Measurements from ENCODE around the gene ANKS6.

Gene ANKS6

GRCh38 chr9:98819231-98819630, 22.9 kb upstream of the ANKS6 start:
- Histone ChIP-seq H3K27ac (ENCODE audit: low read depth in 2 of 2, low read length in 2 of 2) (no peak overlapping the region), H3K9ac (ENCODE audit: low read depth in 1 of 2, low read length in 2 of 2) (no peak overlapping the region), H3K4me3 (ENCODE audit: low read length in 2 of 2) (no peak overlapping the region), H3K9me3 (ENCODE audit: control insufficient read depth in 2 of 2, low read length in 2 of 2) (peaks cover 0 to 3% of the 10 kb centered on the region in 2 donors), H3K4me1 (ENCODE audit: control insufficient read depth in 2 of 2, insufficient read depth in 2 of 2, low read length in 2 of 2) (peaks cover 0 to 3% of the 10 kb centered on the region in 2 donors), H3K27me3 (ENCODE audit: control insufficient read depth in 2 of 2, insufficient read depth in 2 of 2, low read length in 2 of 2) (no peaks in the 10 kb centered on the region), H3K36me3 (ENCODE audit: control insufficient read depth in 2 of 2, insufficient read depth in 2 of 2, low read length in 2 of 2) (peaks cover 14 to 15% of the 10 kb centered on the region in 2 donors)

DNA sequence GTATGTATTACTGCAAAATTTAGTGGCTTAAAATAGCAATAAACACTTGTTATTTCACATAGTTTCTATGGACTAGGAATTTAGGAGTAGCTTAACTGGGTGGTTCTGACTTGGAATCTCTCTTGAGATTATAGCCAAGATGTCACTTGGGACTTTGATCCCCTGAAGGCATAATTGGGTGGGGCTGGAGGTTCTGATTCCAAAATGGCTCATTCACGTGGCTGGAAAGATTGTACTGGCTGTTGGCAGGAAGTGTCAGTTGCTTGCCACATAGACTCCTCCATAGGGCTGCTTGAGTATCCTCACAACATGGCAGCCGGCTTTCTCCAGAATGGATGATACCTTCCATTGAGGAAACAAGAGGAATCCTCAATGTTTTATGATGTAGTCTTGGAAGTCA, 22.4 kb upstream of the ANKS6 start:
- no peak overlapping the region for H3K4me3 ChIP-seq (ENCODE audit: low read length in 2 of 2)
- peaks cover 0 to 3% of the 10 kb centered on the region in 2 donors for H3K9me3 ChIP-seq (ENCODE audit: control insufficient read depth in 2 of 2, low read length in 2 of 2)
- H3K36me3 ChIP-seq (ENCODE audit: control insufficient read depth in 2 of 2, insufficient read depth in 2 of 2, low read length in 2 of 2), result peaks cover 11 to 15% of the 10 kb centered on the region in 2 donors
- peaks cover 0 to 3% of the 10 kb centered on the region in 2 donors for H3K4me1 ChIP-seq (ENCODE audit: control insufficient read depth in 2 of 2, insufficient read depth in 2 of 2, low read length in 2 of 2)
- no peak overlapping the region for H3K9ac ChIP-seq (ENCODE audit: low read depth in 1 of 2, low read length in 2 of 2)
- H3K27ac ChIP-seq (ENCODE audit: low read depth in 2 of 2, low read length in 2 of 2), result peak overlapping the region in 1 of 2 donors; percentile 26
- no peaks in the 10 kb centered on the region for H3K27me3 ChIP-seq (ENCODE audit: control insufficient read depth in 2 of 2, insufficient read depth in 2 of 2, low read length in 2 of 2)

GRCh38 chr9:98815391-98815951, 19.1 kb upstream of the ANKS6 start:
- Histone ChIP-seq H3K4me3 (ENCODE audit: low read length in 2 of 2) (no peak overlapping the region), H3K36me3 (ENCODE audit: control insufficient read depth in 2 of 2, insufficient read depth in 2 of 2, low read length in 2 of 2) (peaks cover 7 to 11% of the 10 kb centered on the region in 2 donors), H3K9ac (ENCODE audit: low read depth in 1 of 2, low read length in 2 of 2) (no peak overlapping the region), H3K27ac (ENCODE audit: low read depth in 2 of 2, low read length in 2 of 2) (no peak overlapping the region), H3K27me3 (ENCODE audit: control insufficient read depth in 2 of 2, insufficient read depth in 2 of 2, low read length in 2 of 2) (no peaks in the 10 kb centered on the region), H3K4me1 (ENCODE audit: control insufficient read depth in 2 of 2, insufficient read depth in 2 of 2, low read length in 2 of 2) (peaks cover 0 to 9% of the 10 kb centered on the region in 2 donors), H3K9me3 (ENCODE audit: control insufficient read depth in 2 of 2, low read length in 2 of 2) (peaks cover 0 to 3% of the 10 kb centered on the region in 2 donors)

DNA sequence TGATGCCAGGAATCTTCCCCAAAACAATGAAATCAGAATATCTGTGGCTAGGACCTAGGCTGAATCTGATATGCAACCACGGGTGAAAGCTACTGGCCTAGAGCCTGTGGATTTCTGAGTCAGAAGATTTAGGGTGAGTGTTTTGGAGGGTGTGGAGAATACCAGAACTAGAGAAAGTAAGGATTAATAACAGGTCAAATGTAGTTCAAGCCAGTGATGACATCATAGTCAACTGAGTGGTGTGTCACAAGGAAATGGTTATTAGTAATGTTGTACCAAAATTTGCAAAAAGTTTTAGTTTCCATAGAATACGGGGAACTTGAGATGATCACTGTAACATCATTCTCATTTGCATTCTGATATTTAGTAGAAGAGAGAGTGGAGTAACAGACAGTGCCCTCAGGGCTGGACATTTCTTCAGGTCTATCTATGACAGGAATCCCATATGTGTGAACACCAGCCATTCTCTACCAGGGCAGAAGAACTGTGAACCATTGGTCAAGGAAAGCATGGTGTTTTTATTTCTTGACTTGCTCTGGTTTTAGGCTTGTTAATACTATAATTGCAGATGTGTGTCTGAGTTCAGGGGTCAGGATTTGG, 14.8 kb upstream of the ANKS6 start:
- no peak overlapping the region for H3K27ac ChIP-seq (ENCODE audit: low read depth in 2 of 2, low read length in 2 of 2)
- H3K4me3 ChIP-seq (ENCODE audit: low read length in 2 of 2), result no peak overlapping the region
- no peaks in the 10 kb centered on the region for H3K9me3 ChIP-seq (ENCODE audit: control insufficient read depth in 2 of 2, low read length in 2 of 2)
- peaks cover 0 to 3% of the 10 kb centered on the region in 2 donors for H3K36me3 ChIP-seq (ENCODE audit: control insufficient read depth in 2 of 2, insufficient read depth in 2 of 2, low read length in 2 of 2)
- no peak overlapping the region for H3K9ac ChIP-seq (ENCODE audit: low read depth in 1 of 2, low read length in 2 of 2)
- H3K27me3 ChIP-seq (ENCODE audit: control insufficient read depth in 2 of 2, insufficient read depth in 2 of 2, low read length in 2 of 2), result no peaks in the 10 kb centered on the region
- H3K4me1 ChIP-seq (ENCODE audit: control insufficient read depth in 2 of 2, insufficient read depth in 2 of 2, low read length in 2 of 2), result peaks cover 20 to 41% of the 10 kb centered on the region in 2 donors

DNA sequence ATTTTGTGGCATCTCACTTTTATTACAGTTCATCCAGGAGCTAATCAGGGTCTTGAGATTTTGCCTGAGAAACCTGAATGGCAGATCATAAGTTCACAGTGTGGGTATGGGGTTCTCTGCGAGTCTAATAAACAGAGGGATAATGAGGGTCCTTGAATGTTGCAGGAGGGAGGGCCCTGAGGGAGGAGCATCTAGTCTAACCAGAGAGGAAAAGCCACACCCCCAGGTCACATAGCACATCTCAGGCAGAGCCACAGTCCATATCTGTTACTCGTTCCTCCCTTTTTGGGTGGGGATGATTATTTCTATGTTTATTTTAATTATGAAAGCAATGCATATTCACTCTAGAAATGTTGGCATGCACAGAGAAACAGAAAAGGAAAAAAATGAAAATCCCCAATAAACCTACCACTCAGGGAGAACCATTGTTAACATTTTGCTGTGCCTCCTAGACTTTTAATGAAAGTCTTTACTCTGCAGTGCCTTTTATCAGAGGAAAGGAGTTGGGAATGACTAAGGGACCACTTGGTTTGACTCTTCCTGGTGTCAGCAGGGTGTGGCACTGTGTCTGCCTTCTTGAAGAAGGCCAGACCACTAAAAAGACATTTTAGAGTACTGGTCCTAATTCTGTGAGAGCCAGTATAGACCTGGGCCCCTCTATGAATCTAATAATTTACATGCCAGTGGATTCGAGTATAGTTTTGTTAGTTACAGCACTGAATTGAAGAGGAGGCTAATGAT, 13.9 kb upstream of the ANKS6 start:
- H3K36me3 ChIP-seq (ENCODE audit: control insufficient read depth in 2 of 2, insufficient read depth in 2 of 2, low read length in 2 of 2), result peaks cover 0 to 3% of the 10 kb centered on the region in 2 donors
- peak overlapping the region; percentile 87 to 89 for H3K27ac ChIP-seq (ENCODE audit: low read depth in 2 of 2, low read length in 2 of 2)
- H3K4me3 ChIP-seq (ENCODE audit: low read length in 2 of 2), result peak overlapping the region; percentile 35 to 36
- H3K27me3 ChIP-seq (ENCODE audit: control insufficient read depth in 2 of 2, insufficient read depth in 2 of 2, low read length in 2 of 2), result no peaks in the 10 kb centered on the region
- H3K9ac ChIP-seq (ENCODE audit: low read depth in 1 of 2, low read length in 2 of 2), result no peak overlapping the region
- H3K9me3 ChIP-seq (ENCODE audit: control insufficient read depth in 2 of 2, low read length in 2 of 2), result no peaks in the 10 kb centered on the region
- peaks cover 24 to 50% of the 10 kb centered on the region in 2 donors for H3K4me1 ChIP-seq (ENCODE audit: control insufficient read depth in 2 of 2, insufficient read depth in 2 of 2, low read length in 2 of 2)

GRCh38 chr9:98809311-98810101, 13.2 kb upstream of the ANKS6 start:
- Histone ChIP-seq H3K27me3 (ENCODE audit: control insufficient read depth in 2 of 2, insufficient read depth in 2 of 2, low read length in 2 of 2) (no peaks in the 10 kb centered on the region), H3K36me3 (ENCODE audit: control insufficient read depth in 2 of 2, insufficient read depth in 2 of 2, low read length in 2 of 2) (no peaks in the 10 kb centered on the region), H3K27ac (ENCODE audit: low read depth in 2 of 2, low read length in 2 of 2) (peak overlapping the region; percentile 87 to 89), H3K4me1 (ENCODE audit: control insufficient read depth in 2 of 2, insufficient read depth in 2 of 2, low read length in 2 of 2) (peaks cover 24 to 55% of the 10 kb centered on the region in 2 donors), H3K9ac (ENCODE audit: low read depth in 1 of 2, low read length in 2 of 2) (peak overlapping the region; percentile 63 to 77), H3K9me3 (ENCODE audit: control insufficient read depth in 2 of 2, low read length in 2 of 2) (no peaks in the 10 kb centered on the region), H3K4me3 (ENCODE audit: low read length in 2 of 2) (peak overlapping the region; percentile 78 to 79)

GRCh38 chr9:98808875-98809274, 12.5 kb upstream of the ANKS6 start:
- Histone ChIP-seq H3K4me3 (ENCODE audit: low read length in 2 of 2) (peak overlapping the region; percentile 78 to 79), H3K9ac (ENCODE audit: low read depth in 1 of 2, low read length in 2 of 2) (peak overlapping the region; percentile 63 to 77), H3K36me3 (ENCODE audit: control insufficient read depth in 2 of 2, insufficient read depth in 2 of 2, low read length in 2 of 2) (no peaks in the 10 kb centered on the region), H3K27me3 (ENCODE audit: control insufficient read depth in 2 of 2, insufficient read depth in 2 of 2, low read length in 2 of 2) (no peaks in the 10 kb centered on the region), H3K27ac (ENCODE audit: low read depth in 2 of 2, low read length in 2 of 2) (peak overlapping the region; percentile 87 to 89), H3K4me1 (ENCODE audit: control insufficient read depth in 2 of 2, insufficient read depth in 2 of 2, low read length in 2 of 2) (peaks cover 24 to 55% of the 10 kb centered on the region in 2 donors), H3K9me3 (ENCODE audit: control insufficient read depth in 2 of 2, low read length in 2 of 2) (no peaks in the 10 kb centered on the region)

GRCh38 chr9:98808411-98808815, 12.1 kb upstream of the ANKS6 start:
- peak overlapping the region; percentile 87 to 89 for H3K27ac ChIP-seq (ENCODE audit: low read depth in 2 of 2, low read length in 2 of 2)
- H3K27me3 ChIP-seq (ENCODE audit: control insufficient read depth in 2 of 2, insufficient read depth in 2 of 2, low read length in 2 of 2), result no peaks in the 10 kb centered on the region
- peak overlapping the region; percentile 77 to 80 for H3K9ac ChIP-seq (ENCODE audit: low read depth in 1 of 2, low read length in 2 of 2)
- H3K9me3 ChIP-seq (ENCODE audit: control insufficient read depth in 2 of 2, low read length in 2 of 2), result no peaks in the 10 kb centered on the region
- H3K4me3 ChIP-seq (ENCODE audit: low read length in 2 of 2), result peak overlapping the region; percentile 78 to 79
- H3K4me1 ChIP-seq (ENCODE audit: control insufficient read depth in 2 of 2, insufficient read depth in 2 of 2, low read length in 2 of 2), result peaks cover 24 to 55% of the 10 kb centered on the region in 2 donors
- H3K36me3 ChIP-seq (ENCODE audit: control insufficient read depth in 2 of 2, insufficient read depth in 2 of 2, low read length in 2 of 2), result no peaks in the 10 kb centered on the region

- Histone ChIP-seq H3K9me3 (ENCODE audit: control insufficient read depth in 2 of 2, low read length in 2 of 2) (no peaks in the 10 kb centered on the region), H3K36me3 (ENCODE audit: control insufficient read depth in 2 of 2, insufficient read depth in 2 of 2, low read length in 2 of 2) (no peaks in the 10 kb centered on the region), H3K4me1 (ENCODE audit: control insufficient read depth in 2 of 2, insufficient read depth in 2 of 2, low read length in 2 of 2) (peaks cover 24 to 55% of the 10 kb centered on the region in 2 donors), H3K9ac (ENCODE audit: low read depth in 1 of 2, low read length in 2 of 2) (peak overlapping the region; percentile 77 to 80), H3K27me3 (ENCODE audit: control insufficient read depth in 2 of 2, insufficient read depth in 2 of 2, low read length in 2 of 2) (no peaks in the 10 kb centered on the region), H3K27ac (ENCODE audit: low read depth in 2 of 2, low read length in 2 of 2) (peak overlapping the region; percentile 87 to 89), H3K4me3 (ENCODE audit: low read length in 2 of 2) (peak overlapping the region; percentile 78 to 79)
Observed at GRCh38 chr9:98807814-98808195, 11.4 kb upstream of the ANKS6 start.

Measured in mucosa of rectum (tissue), 2 donors.